NOMO-1 treated with dmso at 0.1 percent for 144 hours (cell line): ENCODE measurements around the gene RTTN.

Source experiments
- DNase-seq: peaks from one replicate; lab custom pipeline; 2025; ENCODE audit not compliant: unreplicated experiment; lab: John Stamatoyannopoulos, UW

RTTN gene

GRCh38 chr18:70086085-70086484, 119.4 kb downstream of the RTTN start:
- DNase-seq: no peak

GRCh38 chr18:70085641-70086040, 119.8 kb downstream of the RTTN start:
- DNase-seq: no peak

GRCh38 chr18:70082430-70082829, 123.1 kb downstream of the RTTN start:
- no peak for DNase-seq

- DNase-seq: no peak
Measured at GRCh38 chr18:70078106-70078505, 127.4 kb downstream of the RTTN start.

- no peak for DNase-seq
Measured at GRCh38 chr18:70075906-70076305, 129.6 kb downstream of the RTTN start.

GRCh38 chr18:70074116-70074515, 131.4 kb downstream of the RTTN start:
- DNase-seq: no peak

- DNase-seq: no peak
Measured at GRCh38 chr18:70073432-70073831, 132.1 kb downstream of the RTTN start.

GRCh38 chr18:70072678-70073077, 132.8 kb downstream of the RTTN start:
- DNase-seq: no peak

GRCh38 chr18:70069965-70070364, 135.5 kb downstream of the RTTN start:
- DNase-seq: no peak

GRCh38 chr18:70069382-70069781, 136.1 kb downstream of the RTTN start:
- no peak for DNase-seq

GRCh38 chr18:70068981-70069380, 136.5 kb downstream of the RTTN start:
- no peak for DNase-seq

- DNase-seq: no peak
Measured at GRCh38 chr18:70059684-70060083, 145.8 kb downstream of the RTTN start.

- DNase-seq: no peak
Measured at GRCh38 chr18:70058916-70059315, 146.6 kb downstream of the RTTN start.

- DNase-seq: no peak
Measured at GRCh38 chr18:70047931-70048603, 157.4 kb downstream of the RTTN start.

- DNase-seq: no peak
Measured at GRCh38 chr18:70046796-70047195, 158.7 kb downstream of the RTTN start.

GRCh38 chr18:70046207-70046606, 159.3 kb downstream of the RTTN start:
- no peak for DNase-seq

- DNase-seq: no peak
Measured at GRCh38 chr18:70044632-70045031, 160.9 kb downstream of the RTTN start.

GRCh38 chr18:70041459-70042050, 163.9 kb downstream of the RTTN start:
- DNase-seq: no peak

- no peak for DNase-seq
Measured at GRCh38 chr18:70039186-70039585, 166.3 kb downstream of the RTTN start.

GRCh38 chr18:70037431-70038061, 167.9 kb downstream of the RTTN start:
- no peak for DNase-seq

- DNase-seq: no peak
Measured at GRCh38 chr18:70036771-70037347, 168.6 kb downstream of the RTTN start.

GRCh38 chr18:70036168-70036567, 169.3 kb downstream of the RTTN start:
- no peak for DNase-seq
